Measurements from ENCODE around the gene CELA2B. TPM values are rescaled to one million over a fixed set of nuclear protein-coding genes. Genes with fewer than 3 reads are reported as not detected.

CELA2B gene
- total and polyA plus RNA-seq, 2 donors (not counting 1 experiment from before 2014, with no cell fraction given) = not detected

DNA sequence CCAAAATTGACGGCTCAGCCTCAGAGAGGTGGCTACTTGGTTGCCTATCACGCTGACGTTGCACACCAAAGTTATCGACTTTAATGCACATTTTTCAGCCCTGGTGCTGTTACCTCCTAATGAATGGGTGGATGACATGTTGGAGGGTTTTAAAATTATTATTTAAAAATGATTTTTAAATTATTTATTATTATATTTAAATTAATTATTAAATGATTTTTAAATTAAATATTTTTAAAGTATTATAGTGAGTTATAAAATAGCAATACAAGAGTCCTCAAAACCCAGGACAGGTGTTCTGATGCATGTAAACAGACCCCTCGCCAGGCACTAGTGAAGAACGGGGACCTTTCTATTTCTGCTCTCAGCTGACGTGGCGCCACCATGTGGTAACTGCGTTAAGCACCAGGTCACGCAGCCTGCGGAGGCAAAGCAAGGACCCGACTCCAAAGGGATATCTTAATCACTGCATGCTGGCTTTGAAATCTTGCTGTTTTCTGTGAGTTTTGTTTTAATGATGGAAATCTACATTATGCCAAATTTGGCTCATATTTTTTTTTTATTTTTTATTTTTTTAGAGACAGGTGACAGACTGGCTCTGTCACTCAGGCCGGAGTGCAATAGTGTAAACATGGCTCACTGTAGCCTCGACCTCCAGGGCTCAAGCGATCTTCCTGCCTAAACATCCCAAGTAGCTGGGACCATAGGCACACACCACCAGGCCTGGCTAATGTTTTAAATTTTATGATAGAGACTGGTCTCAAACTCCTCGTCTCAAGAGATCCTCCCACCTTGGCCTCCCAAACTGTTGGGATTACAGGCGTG lies 25.5 kb downstream of the CELA2B start:
- intact Hi-C loops (cut with micrococcal nuclease) = no loop called here
- Mint-ChIP-seq H3K4me3 (no peak overlapping the region), H3K4me1 (no peaks in the 10 kb centered on the region), H3K27me3 (no peaks in the 10 kb centered on the region), H3K9me3 (ENCODE audit: insufficient read depth) (no peaks in the 10 kb centered on the region), H3K27ac (no peak overlapping the region)
- TF ChIP-seq, protein P1, sequence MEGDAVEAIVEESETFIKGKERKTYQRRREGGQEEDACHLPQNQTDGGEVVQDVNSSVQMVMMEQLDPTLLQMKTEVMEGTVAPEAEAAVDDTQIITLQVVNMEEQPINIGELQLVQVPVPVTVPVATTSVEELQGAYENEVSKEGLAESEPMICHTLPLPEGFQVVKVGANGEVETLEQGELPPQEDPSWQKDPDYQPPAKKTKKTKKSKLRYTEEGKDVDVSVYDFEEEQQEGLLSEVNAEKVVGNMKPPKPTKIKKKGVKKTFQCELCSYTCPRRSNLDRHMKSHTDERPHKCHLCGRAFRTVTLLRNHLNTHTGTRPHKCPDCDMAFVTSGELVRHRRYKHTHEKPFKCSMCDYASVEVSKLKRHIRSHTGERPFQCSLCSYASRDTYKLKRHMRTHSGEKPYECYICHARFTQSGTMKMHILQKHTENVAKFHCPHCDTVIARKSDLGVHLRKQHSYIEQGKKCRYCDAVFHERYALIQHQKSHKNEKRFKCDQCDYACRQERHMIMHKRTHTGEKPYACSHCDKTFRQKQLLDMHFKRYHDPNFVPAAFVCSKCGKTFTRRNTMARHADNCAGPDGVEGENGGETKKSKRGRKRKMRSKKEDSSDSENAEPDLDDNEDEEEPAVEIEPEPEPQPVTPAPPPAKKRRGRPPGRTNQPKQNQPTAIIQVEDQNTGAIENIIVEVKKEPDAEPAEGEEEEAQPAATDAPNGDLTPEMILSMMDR (IDR thresholded peaks at IDR 0.05) = peak; percentile 79
- no peak for TF ChIP-seq EZH2 (IDR thresholded peaks at IDR 0.05; ENCODE audit: borderline replicate concordance, insufficient read depth, low read depth, low read length, poor library complexity, severe bottlenecking)
- 35% methylated on average over 8 of the region's 17 CpGs for WGBS (ENCODE audit: insufficient coverage)
- Histone ChIP-seq H2AFZ (ENCODE audit: insufficient read depth, low read depth, low read length, poor library complexity, severe bottlenecking) (no peak overlapping the region), H3K9ac (ENCODE audit: low read length) (no peak overlapping the region), H3K27me3 (replicated peaks in 1 of 4; ENCODE audit: control extremely low read depth in 1 of 4, control insufficient read depth in 3 of 4, insufficient read depth in 4 of 4, low read length in 3 of 4) (no peaks in the 10 kb centered on the region), H3K27ac (ENCODE audit: low read length in 2 of 2) (no peak overlapping the region), H3K4me1 (ENCODE audit: control insufficient read depth in 2 of 2, insufficient read depth in 2 of 2, low read length in 2 of 2) (no peaks in the 10 kb centered on the region), H3K36me3 (replicated peaks in 1 of 2; ENCODE audit: control extremely low read depth in 1 of 2, control insufficient read depth in 1 of 2, extremely low read depth in 1 of 2, insufficient read depth in 2 of 2, low read length in 1 of 2) (peaks cover 0 to 39% of the 10 kb centered on the region in 2 experiments), H3K4me2 (replicated peaks; ENCODE audit: low read depth, low read length, poor library complexity, severe bottlenecking) (no peak overlapping the region), H3K79me2 (ENCODE audit: control insufficient read depth, insufficient read depth, low read length) (no peaks in the 10 kb centered on the region), H4K20me1 (ENCODE audit: control insufficient read depth, insufficient read depth, low read length, poor library complexity, severe bottlenecking) (no peaks in the 10 kb centered on the region), H3K9me3 (ENCODE audit: control extremely low read depth in 1 of 3, control insufficient read depth in 2 of 3, insufficient read depth in 1 of 3, low read length in 2 of 3) (peaks cover 0 to 3% (median 0%) of the 10 kb centered on the region in 3 donors), H3K4me3 (ENCODE audit: control extremely low read depth in 1 of 5, extremely low read depth in 1 of 5, insufficient read depth in 1 of 5, low read depth in 2 of 5, low read length in 4 of 5) (no peak overlapping the region)
- DNase-seq (peak; percentile 58), ATAC-seq (ENCODE audit: low read depth) (peak; percentile 36)
- ChIA-PET POLR2A (no interaction called here), CTCF (interaction anchor here (0.8 kb wide), 1 partner anchor 14 kb away, joined by 3 read pairs; no protein-coding TSS in a partner anchor)

DNA sequence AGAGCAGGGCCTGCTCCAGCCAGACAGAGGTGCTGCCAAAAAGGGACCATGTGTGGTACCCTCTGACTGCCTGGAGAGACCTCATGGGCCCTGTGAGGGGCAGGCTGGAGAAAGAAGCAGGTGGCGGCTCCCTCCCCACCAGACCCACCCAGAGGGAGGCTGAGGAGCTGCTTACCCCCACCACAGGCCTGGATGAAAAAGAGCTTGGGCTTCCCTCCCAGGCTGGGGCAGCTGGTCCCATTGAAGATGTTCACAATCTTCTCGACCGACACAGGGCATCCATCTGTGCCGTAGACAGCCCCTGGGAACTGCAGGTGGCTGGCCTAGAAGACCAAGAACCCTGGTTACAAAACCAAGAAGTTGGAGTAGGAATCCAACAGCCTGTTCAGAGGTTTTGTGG lies 28.5 kb downstream of the CELA2B start:
- POLR2A ChIA-PET = interaction anchor here (0.6 kb wide), 1 partner anchor 138 kb away, joined by 3 read pairs; no protein-coding TSS in a partner anchor
- H3K27me3 Mint-ChIP-seq = no peaks in the 10 kb centered on the region
- Histone ChIP-seq H3K4me2 (replicated peaks; ENCODE audit: low read depth, low read length, poor library complexity, severe bottlenecking) (no peak overlapping the region), H4K20me1 (ENCODE audit: control insufficient read depth, insufficient read depth, low read length, poor library complexity, severe bottlenecking) (no peaks in the 10 kb centered on the region), H3K9ac (ENCODE audit: low read length) (no peak overlapping the region), H3K4me3 (ENCODE audit: control extremely low read depth in 1 of 5, extremely low read depth in 1 of 5, insufficient read depth in 1 of 5, low read depth in 2 of 5, low read length in 4 of 5) (no peak overlapping the region), H3K27ac (ENCODE audit: low read length in 2 of 2) (no peak overlapping the region), H3K27me3 (replicated peaks in 1 of 4; ENCODE audit: control extremely low read depth in 1 of 4, control insufficient read depth in 3 of 4, insufficient read depth in 4 of 4, low read length in 3 of 4) (no peaks in the 10 kb centered on the region), H3K9me3 (ENCODE audit: control extremely low read depth in 1 of 3, control insufficient read depth in 2 of 3, insufficient read depth in 1 of 3, low read length in 2 of 3) (no peaks in the 10 kb centered on the region), H2AFZ (ENCODE audit: insufficient read depth, low read depth, low read length, poor library complexity, severe bottlenecking) (no peak overlapping the region), H3K4me1 (ENCODE audit: control insufficient read depth in 2 of 2, insufficient read depth in 2 of 2, low read length in 2 of 2) (no peaks in the 10 kb centered on the region), H3K36me3 (replicated peaks in 1 of 2; ENCODE audit: control extremely low read depth in 1 of 2, control insufficient read depth in 1 of 2, extremely low read depth in 1 of 2, insufficient read depth in 2 of 2, low read length in 1 of 2) (peaks cover 0 to 44% of the 10 kb centered on the region in 2 experiments), H3K79me2 (ENCODE audit: control insufficient read depth, insufficient read depth, low read length) (peaks cover 4% of the 10 kb centered on the region)
- intact Hi-C loops (cut with micrococcal nuclease) = no loop called here
- TF ChIP-seq EZH2 (IDR thresholded peaks at IDR 0.05; ENCODE audit: borderline replicate concordance, insufficient read depth, low read depth, low read length, poor library complexity, severe bottlenecking) = no peak
- TF ChIP-seq, protein P1 (IDR thresholded peaks at IDR 0.05) = no peak
- no peak for ATAC-seq (ENCODE audit: low read depth)
- no peak overlapping the region for H3K27ac Mint-ChIP-seq
- WGBS (ENCODE audit: insufficient coverage) = 100% methylated on average over 3 of the region's 4 CpGs
- no peak overlapping the region for H3K4me3 Mint-ChIP-seq
- H3K4me1 Mint-ChIP-seq = peaks cover 8% of the 10 kb centered on the region
- no peaks in the 10 kb centered on the region for H3K9me3 Mint-ChIP-seq (ENCODE audit: insufficient read depth)
- CTCF ChIA-PET = no interaction called here
- no peak for DNase-seq
